Body of pancreas (tissue), 4 donors: ENCODE data around the gene NHLRC2. TPM values are rescaled to one million over a fixed set of nuclear protein-coding genes. Genes with fewer than 3 reads are reported as not detected.
A peak's percentile ranks its signal among the peaks of the same experiment; 100 is the strongest.

Experiments used
- ATAC-seq: fragments of 150-250 bp; one replicate; pipeline ENCODE4 v1.9.1; 2016
- DNase-seq, 4 donors: peaks; one replicate each; pipeline ENCODE4 v3.0.0-alpha.2; 2019
- H3K27ac ChIP-seq, 4 donors: fragments of 200-600 bp; sonication (generic); 1 replicate in 3 of 4; 2 replicates in 1 of 4; pipeline versions ENCODE4 v1.5.1 to v1.6.1; 2016 to 2019; ENCODE audit warnings: mild to moderate bottlenecking in 1 of 4, mixed read lengths in 1 of 4, moderate library complexity in 1 of 4
- H3K27me3 ChIP-seq, 2 donors: fragments of 200-600 bp; sonication (generic); one replicate each; pipeline ENCODE4 v1.6.0; 2016; ENCODE audit warnings: mild to moderate bottlenecking in 1 of 2
- H3K36me3 ChIP-seq, 2 donors: fragments of 200-600 bp; sonication (generic); replicated peaks in 1 of 2; 2 replicates each; pipeline ENCODE4 v1.5.1; 2016; ENCODE audit warnings: low read depth in 2 of 2; ENCODE audit not compliant: insufficient read depth in 1 of 2
- H3K4me1 ChIP-seq: fragments of 200-600 bp; sonication (generic); one replicate; pipeline ENCODE4 v1.6.0; 2016
- H3K4me3 ChIP-seq, 2 donors: fragments of 200-600 bp; sonication (generic); 1 replicate in 1 of 2; 2 replicates in 1 of 2; pipeline ENCODE4 v1.5.1; 2016 to 2019
- H3K9me3 ChIP-seq, 3 donors: fragments of 200-600 bp; sonication (generic); 1 replicate in 2 of 3; 2 replicates in 1 of 3; pipeline ENCODE4 v1.5.1; 2016
- CTCF ChIP-seq, 7 experiments: fragments of 450-650 bp in 4 of 7; fragments of 200-600 bp in 3 of 7; sonication (generic) in 3 of 7; IDR thresholded peaks; one replicate each; pipeline ENCODE4 v1.5.1; 2016 to 2019; ENCODE audit warnings: antibody characterized with exemption in 7 of 7
- POLR2A ChIP-seq, 3 donors: fragments of 450-650 bp; IDR thresholded peaks; one replicate each; pipeline ENCODE4 v1.6.1; 2016; ENCODE audit warnings: antibody characterized with exemption in 3 of 3, mild to moderate bottlenecking in 2 of 3
- WGBS, 2 donors: methylation state at CpG; one replicate each; pipeline ENCODE4 v1.1.5; 2017; 5-methylcytosine and 5-hydroxymethylcytosine counted together
- intact Hi-C: fragments of 100-400 bp; cut with DNase I; formaldehyde crosslinking; loops from one replicate; pipeline ENCODE4 v1.15.1; 2023
- total RNA-seq, 2 donors: library from RNA; depleted of rRNA; stranded (reverse); fragments of >200 nt; gene quantifications; one replicate each; pipeline ENCODE4 v1.1.0, GENCODE V29; 2016

Gene NHLRC2
- total RNA-seq, 2 donors from 2014 or later, result 17.9 to 50.4 TPM

GRCh38 chr10:113920114-113920513 lies 65.7 kb downstream of the NHLRC2 start:
- Histone ChIP-seq H3K4me3 (no peak overlapping the region), H3K36me3 (no peaks in the 10 kb centered on the region), H3K4me1 (no peaks in the 10 kb centered on the region), H3K27me3 (no peaks in the 10 kb centered on the region), H3K9me3 (no peaks in the 10 kb centered on the region), H3K27ac (no peak overlapping the region)
- no peak for ATAC-seq
- intact Hi-C loops, result no loop called here
- TF ChIP-seq CTCF (IDR thresholded peaks at IDR 0.05) (no peak), POLR2A (IDR thresholded peaks at IDR 0.05) (no peak)
- WGBS, 2 donors, result 73 to 80% methylated on average over 3 of the region's 3 CpGs
- no peak for DNase-seq

- Histone ChIP-seq H3K4me1 (no peaks in the 10 kb centered on the region), H3K4me3 (no peak overlapping the region), H3K27me3 (no peaks in the 10 kb centered on the region), H3K27ac (no peak overlapping the region), H3K9me3 (no peaks in the 10 kb centered on the region), H3K36me3 (no peaks in the 10 kb centered on the region)
- WGBS, 2 donors, result 27 to 48% methylated on average over 3 of the region's 3 CpGs
- TF ChIP-seq POLR2A (IDR thresholded peaks at IDR 0.05) (no peak), CTCF (IDR thresholded peaks at IDR 0.05) (no peak)
- intact Hi-C loops, result no loop called here
- ATAC-seq (no peak), DNase-seq (no peak)
Observed at GRCh38 chr10:113920875-113921274, 66.4 kb downstream of the NHLRC2 start.

GRCh38 chr10:113921561-113922370 lies 67.3 kb downstream of the NHLRC2 start:
- H3K4me3 ChIP-seq, result no peak overlapping the region
- no peak overlapping the region for H3K27ac ChIP-seq
- WGBS, 2 donors, result 40 to 45% methylated on average over 5 of the region's 5 CpGs
- no peaks in the 10 kb centered on the region for H3K9me3 ChIP-seq
- H3K27me3 ChIP-seq, result no peaks in the 10 kb centered on the region
- no peak for TF ChIP-seq POLR2A (IDR thresholded peaks at IDR 0.05)
- no peak for TF ChIP-seq CTCF (IDR thresholded peaks at IDR 0.05)
- no peak for ATAC-seq
- H3K4me1 ChIP-seq, result no peaks in the 10 kb centered on the region
- intact Hi-C loops, result no loop called here
- DNase-seq, result no peak
- no peaks in the 10 kb centered on the region for H3K36me3 ChIP-seq

- no peak overlapping the region for H3K27ac ChIP-seq
- H3K36me3 ChIP-seq, result no peaks in the 10 kb centered on the region
- intact Hi-C loops, result no loop called here
- 38 to 46% methylated on average over 8 of the region's 8 CpGs for WGBS, 2 donors
- ATAC-seq, result no peak
- no peak overlapping the region for H3K4me3 ChIP-seq
- no peaks in the 10 kb centered on the region for H3K9me3 ChIP-seq
- DNase-seq, result peak in 1 of 4 donors; percentile 38
- no peaks in the 10 kb centered on the region for H3K27me3 ChIP-seq
- peaks cover 6% of the 10 kb centered on the region for H3K4me1 ChIP-seq
- TF ChIP-seq POLR2A (IDR thresholded peaks at IDR 0.05), result no peak
- peak in 2 of 7 experiments; percentile 8 to 14 for TF ChIP-seq CTCF (IDR thresholded peaks at IDR 0.05)
Observed at GRCh38 chr10:113922787-113923570, 68.5 kb downstream of the NHLRC2 start.
